ENCODE data around the gene HGF. TPM values are rescaled to one million over a fixed set of nuclear protein-coding genes. Genes with fewer than 3 reads are reported as not detected.

HGF gene
- total RNA-seq, 4 donors from 2014 or later = 5.0 to 13.4 (median 5.6) TPM

GRCh38 chr7:81680120-81680519 is 89.7 kb downstream of the HGF start:
- DNase-seq (ENCODE audit: extremely low spot score) = no peak
- WGBS = 93% methylated on average over 2 of the region's 2 CpGs
- intact Hi-C loops (cut with DNase I) = no loop called here
- TF ChIP-seq POLR2A (IDR thresholded peaks at IDR 0.05; ENCODE audit: low read depth) (no peak), POLR2AphosphoS5 (IDR thresholded peaks at IDR 0.05) (no peak), CTCF (IDR thresholded peaks at IDR 0.05) (no peak)
- Histone ChIP-seq H3K27ac (replicated peaks in 1 of 4) (no peak overlapping the region), H3K27me3 (no peaks in the 10 kb centered on the region), H3K4me3 (no peak overlapping the region), H3K4me1 (peaks cover 0 to 27% (median 20%) of the 10 kb centered on the region in 4 donors), H3K36me3 (no peaks in the 10 kb centered on the region), H3K9me3 (no peaks in the 10 kb centered on the region)

- no peaks in the 10 kb centered on the region for H3K27me3 ChIP-seq
Observed at GRCh38 chr7:81676813-81677212, 93.0 kb downstream of the HGF start.

GRCh38 chr7:81676105-81676811 is 93.6 kb downstream of the HGF start:
- intact Hi-C loops (cut with DNase I) = no loop called here
- no peak overlapping the region for H3K27ac ChIP-seq (replicated peaks in 1 of 4)
- no peak overlapping the region for H3K4me3 ChIP-seq
- H3K4me1 ChIP-seq = peaks cover 0 to 9% (median 8%) of the 10 kb centered on the region in 4 donors
- H3K9me3 ChIP-seq = no peaks in the 10 kb centered on the region
- 62% methylated on average over 3 of the region's 3 CpGs for WGBS
- TF ChIP-seq EP300 (IDR thresholded peaks at IDR 0.05) = no peak
- no peaks in the 10 kb centered on the region for H3K36me3 ChIP-seq
- H3K27me3 ChIP-seq = no peaks in the 10 kb centered on the region
- no peak for DNase-seq (ENCODE audit: extremely low spot score)

More at GRCh38 chr7:81676813-81677212, 93.0 kb downstream of the HGF start:
- 75% methylated on average over 1 of the region's 1 CpG for WGBS
- H3K4me3 ChIP-seq = no peak overlapping the region
- no peaks in the 10 kb centered on the region for H3K36me3 ChIP-seq
- TF ChIP-seq CTCF (IDR thresholded peaks at IDR 0.05) (no peak), EP300 (IDR thresholded peaks at IDR 0.05) (no peak), POLR2AphosphoS5 (IDR thresholded peaks at IDR 0.05) (no peak), POLR2A (IDR thresholded peaks at IDR 0.05; ENCODE audit: low read depth) (no peak)
- DNase-seq (ENCODE audit: extremely low spot score) = no peak
- peaks cover 0 to 9% (median 8%) of the 10 kb centered on the region in 4 donors for H3K4me1 ChIP-seq
- intact Hi-C loops (cut with DNase I) = no loop called here
- H3K27ac ChIP-seq (replicated peaks in 1 of 4) = no peak overlapping the region
- no peaks in the 10 kb centered on the region for H3K9me3 ChIP-seq

- H3K27me3 ChIP-seq = no peaks in the 10 kb centered on the region
- H3K9me3 ChIP-seq = no peaks in the 10 kb centered on the region
- no peak overlapping the region for H3K27ac ChIP-seq (replicated peaks in 1 of 4)
- no peak for DNase-seq (ENCODE audit: extremely low spot score)
- no peak for TF ChIP-seq POLR2AphosphoS5 (IDR thresholded peaks at IDR 0.05)
- TF ChIP-seq CTCF (IDR thresholded peaks at IDR 0.05) = no peak
- no peak for TF ChIP-seq EP300 (IDR thresholded peaks at IDR 0.05)
- no peak for TF ChIP-seq POLR2A (IDR thresholded peaks at IDR 0.05; ENCODE audit: low read depth)
- WGBS = 49% methylated on average over 2 of the region's 2 CpGs
- H3K4me3 ChIP-seq = no peak overlapping the region
- intact Hi-C loops (cut with DNase I) = no loop called here
- H3K4me1 ChIP-seq = peaks cover 0 to 9% (median 8%) of the 10 kb centered on the region in 4 donors
- no peaks in the 10 kb centered on the region for H3K36me3 ChIP-seq
Observed at GRCh38 chr7:81674431-81674830, 95.4 kb downstream of the HGF start.

GRCh38 chr7:81672872-81673271 is 97.0 kb downstream of the HGF start:
- no peaks in the 10 kb centered on the region for H3K36me3 ChIP-seq
- H3K4me3 ChIP-seq = no peak overlapping the region
- no peaks in the 10 kb centered on the region for H3K27me3 ChIP-seq
- H3K27ac ChIP-seq (replicated peaks in 1 of 4) = no peak overlapping the region
- 74% methylated on average over 1 of the region's 1 CpG for WGBS
- intact Hi-C loops (cut with DNase I) = no loop called here
- no peak for DNase-seq (ENCODE audit: extremely low spot score)
- no peaks in the 10 kb centered on the region for H3K9me3 ChIP-seq
- TF ChIP-seq CTCF (IDR thresholded peaks at IDR 0.05) (no peak), POLR2AphosphoS5 (IDR thresholded peaks at IDR 0.05) (no peak), EP300 (IDR thresholded peaks at IDR 0.05) (no peak), POLR2A (IDR thresholded peaks at IDR 0.05; ENCODE audit: low read depth) (no peak)
- H3K4me1 ChIP-seq = peaks cover 0 to 9% (median 8%) of the 10 kb centered on the region in 4 donors
